ENCODE measurements around the gene DNAH17.

DNAH17 gene

GRCh38 chr17:78422872-78423588 is 154.2 kb downstream of the DNAH17 start:
- no peak for DNase-seq

DNA sequence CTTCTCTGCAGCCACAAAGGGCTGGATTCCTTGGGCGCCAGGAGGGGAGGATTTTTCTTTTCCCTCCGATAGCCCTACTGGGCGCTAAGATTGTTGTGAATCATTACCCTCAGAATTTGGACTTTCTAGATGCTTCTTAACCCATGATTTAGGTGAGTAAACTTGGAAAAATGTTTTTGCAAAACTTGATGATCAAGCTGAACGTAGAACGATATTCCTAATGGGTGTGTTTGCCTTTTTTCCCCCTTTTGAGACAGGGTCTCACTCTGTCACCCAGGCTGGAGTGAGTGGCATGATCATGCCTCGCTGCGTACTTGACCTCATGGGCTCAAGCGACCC is 155.0 kb downstream of the DNAH17 start:
- DNase-seq = no peak

- no peak for DNase-seq
These were observed 155.5 kb downstream of the DNAH17 start for GRCh38 chr17:78421534-78422266.

DNA sequence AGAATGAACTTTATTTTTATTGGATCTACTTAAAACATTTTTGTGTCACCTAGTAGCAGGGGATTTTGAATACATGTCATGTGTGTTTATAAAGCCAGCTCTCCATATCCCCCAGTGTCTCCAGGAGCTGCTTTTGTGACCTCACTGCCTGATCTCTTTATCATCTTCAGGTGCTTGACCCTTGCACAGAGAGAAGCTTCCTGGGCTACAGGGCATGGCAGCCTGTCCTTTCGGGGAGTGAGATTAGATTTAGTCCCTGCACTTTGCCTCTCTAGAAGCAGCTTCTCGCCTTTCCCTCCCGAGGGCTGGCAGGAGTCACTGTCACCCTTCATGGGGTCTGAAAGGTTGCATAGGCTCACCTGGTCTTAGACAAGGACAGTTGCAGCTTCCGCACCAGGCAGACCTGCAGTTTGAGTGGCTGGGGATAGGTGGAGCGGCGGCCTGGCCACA is 156.1 kb downstream of the DNAH17 start:
- DNase-seq = no peak

- no peak for DNase-seq
These were observed 157.0 kb downstream of the DNAH17 start for GRCh38 chr17:78419970-78420815.

DNA sequence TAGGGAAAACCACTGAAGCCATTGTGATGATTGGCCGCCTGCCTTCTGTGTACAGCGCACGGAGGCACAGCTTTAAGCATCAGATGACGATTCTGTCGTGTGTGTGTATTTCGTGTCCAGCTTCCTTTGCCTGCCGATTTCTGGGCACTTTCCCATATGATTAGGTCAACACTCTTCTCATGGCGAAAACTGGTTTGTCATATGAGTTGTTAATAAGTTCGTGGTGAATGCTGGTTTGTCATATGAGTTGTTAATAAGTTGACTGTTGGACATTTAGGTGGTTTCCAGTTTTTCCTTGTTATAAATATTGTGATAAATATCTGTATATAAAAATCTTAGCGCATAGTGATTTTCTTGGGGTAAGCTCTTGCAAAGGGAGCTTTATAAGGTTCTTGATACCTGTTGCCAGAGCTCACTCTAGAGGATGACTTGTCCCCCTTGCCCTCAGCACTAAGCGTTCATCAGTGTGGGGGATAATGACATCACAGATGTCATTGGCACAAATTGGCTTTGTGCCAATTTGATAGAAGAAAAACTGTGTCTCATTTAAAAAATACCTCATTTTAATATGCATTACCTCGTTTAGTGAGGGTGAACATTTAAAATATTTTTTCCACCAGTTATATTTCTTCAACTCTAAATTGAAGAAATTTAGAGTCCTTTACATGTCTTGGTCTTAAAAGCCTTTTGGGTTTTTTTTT is 158.7 kb downstream of the DNAH17 start:
- no peak for DNase-seq

- DNase-seq = no peak
These were observed 159.7 kb downstream of the DNAH17 start for GRCh38 chr17:78417531-78417909.

DNA sequence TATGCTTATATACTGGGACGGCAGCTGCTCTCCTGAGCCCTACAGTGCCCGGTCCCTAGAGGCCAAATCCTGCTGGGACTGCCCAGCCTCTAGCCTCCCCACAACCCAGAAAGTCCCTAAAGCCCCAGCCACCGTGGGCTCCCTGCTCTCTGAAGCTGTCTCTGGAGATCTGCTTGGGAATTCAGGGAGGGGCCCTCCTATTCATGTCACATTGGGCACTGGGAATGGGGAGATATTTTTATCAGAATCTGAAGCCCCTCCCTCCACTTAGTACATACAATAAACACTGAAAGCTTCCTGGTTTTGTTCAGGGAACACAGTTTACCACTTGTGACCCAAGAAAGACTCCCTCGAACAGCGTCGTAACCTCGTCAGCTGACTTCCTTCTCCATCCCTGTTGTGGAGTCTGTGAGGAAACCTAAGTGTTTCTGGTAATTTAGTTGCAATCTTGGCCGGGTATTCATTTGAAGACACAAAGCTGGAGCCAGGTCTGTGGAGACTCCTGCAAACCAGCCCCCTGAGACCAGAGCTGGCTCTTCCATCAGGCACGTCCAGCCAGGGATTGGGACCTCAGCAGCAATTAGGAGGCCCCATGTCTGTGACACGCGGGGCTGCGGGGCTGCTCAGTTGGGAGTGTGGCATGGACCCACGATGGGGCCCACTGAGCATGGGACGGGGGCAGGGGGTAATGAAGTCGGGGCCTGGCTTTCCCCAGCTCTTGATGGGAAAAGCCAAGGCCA is 160.2 kb downstream of the DNAH17 start:
- DNase-seq = peak; percentile 37

GRCh38 chr17:78415821-78416711 is 161.1 kb downstream of the DNAH17 start:
- DNase-seq = no peak

DNA sequence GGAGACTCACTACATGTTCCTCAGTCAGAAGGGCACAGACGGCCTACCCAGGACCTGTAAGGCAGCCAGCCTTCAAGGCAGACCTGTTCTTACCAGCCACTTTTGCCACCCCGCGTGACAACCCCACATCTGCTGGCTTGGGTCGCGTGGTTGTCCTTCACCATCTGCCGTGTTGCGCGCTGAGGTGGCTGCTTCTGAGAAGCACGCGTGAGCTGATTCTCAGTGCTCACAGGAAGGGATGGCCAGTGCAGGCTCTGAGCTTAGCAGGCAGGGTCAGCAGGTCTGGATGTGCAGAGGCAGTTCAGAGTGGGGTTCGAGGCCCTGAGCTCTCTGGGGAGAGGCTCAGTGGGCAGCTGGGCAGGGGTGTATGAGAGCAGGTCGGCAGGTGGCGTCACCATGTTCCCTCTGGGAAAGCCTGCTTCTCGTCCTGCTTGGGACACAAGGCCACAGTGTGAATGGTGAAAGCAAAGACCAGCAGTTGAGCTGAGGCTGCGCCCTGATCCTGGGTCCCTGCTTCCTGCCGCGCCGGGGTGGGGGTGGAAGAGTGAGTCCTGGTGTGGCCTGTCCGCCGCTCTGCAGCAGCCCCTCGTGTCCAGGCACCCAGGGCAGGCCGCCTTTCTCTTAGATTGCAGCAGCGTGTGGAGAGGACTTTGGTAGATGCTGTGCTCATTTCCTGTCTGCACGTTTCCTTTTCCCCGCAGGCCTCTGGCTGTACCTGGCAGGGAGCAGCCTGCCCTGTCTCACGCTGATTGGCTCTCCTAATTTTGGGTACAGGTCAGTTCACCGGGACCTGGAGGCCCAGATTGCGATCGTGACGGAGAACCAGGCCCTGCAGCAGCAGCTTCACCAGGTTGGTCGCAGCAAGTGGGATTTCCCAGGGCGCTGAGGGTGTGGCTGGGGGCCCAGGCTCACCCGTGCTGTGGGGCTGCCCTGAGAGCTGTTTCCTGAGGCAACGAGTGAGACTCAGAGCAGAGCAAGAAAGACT is 162.7 kb downstream of the DNAH17 start:
- DNase-seq = no peak

GRCh38 chr17:78412403-78412802 is 164.8 kb downstream of the DNAH17 start:
- DNase-seq = no peak

GRCh38 chr17:78411241-78411857 is 165.8 kb downstream of the DNAH17 start:
- no peak for DNase-seq

DNA sequence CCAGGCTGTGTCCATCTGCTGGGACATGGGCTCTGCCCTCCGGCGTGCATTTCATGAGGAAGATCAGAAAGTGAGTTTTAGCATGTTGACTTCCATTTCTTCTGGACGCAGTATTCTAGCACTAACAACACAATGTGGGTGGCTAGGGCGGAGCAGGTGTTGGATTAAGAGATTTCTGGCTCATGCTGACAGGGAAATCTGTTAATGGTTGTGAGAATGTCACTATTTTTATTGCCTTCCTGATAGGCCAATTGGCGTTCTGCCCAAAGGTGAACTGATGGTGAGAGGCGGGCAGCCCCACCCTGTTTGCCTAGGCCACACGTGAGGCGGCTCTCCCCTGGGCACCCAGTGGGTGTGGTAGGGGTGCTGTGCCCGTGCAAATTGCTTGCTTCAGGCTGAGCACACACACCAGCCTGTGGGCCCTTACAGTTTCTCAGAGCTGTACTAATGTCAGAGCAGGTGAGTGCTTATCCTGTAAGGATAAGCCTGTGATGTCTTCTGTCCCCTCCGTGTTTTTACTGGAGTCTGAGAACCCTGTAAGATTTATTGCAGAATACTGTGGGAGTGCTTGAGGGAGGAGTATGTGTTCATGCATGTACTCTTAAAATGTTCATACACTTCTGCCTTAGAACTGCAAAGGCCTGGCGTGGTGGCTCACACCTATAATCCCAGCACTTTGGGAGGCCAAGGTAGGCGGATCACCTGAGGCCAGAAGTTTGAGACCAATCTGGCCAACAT is 167.8 kb downstream of the DNAH17 start:
- peak; percentile 53 for DNase-seq

DNA sequence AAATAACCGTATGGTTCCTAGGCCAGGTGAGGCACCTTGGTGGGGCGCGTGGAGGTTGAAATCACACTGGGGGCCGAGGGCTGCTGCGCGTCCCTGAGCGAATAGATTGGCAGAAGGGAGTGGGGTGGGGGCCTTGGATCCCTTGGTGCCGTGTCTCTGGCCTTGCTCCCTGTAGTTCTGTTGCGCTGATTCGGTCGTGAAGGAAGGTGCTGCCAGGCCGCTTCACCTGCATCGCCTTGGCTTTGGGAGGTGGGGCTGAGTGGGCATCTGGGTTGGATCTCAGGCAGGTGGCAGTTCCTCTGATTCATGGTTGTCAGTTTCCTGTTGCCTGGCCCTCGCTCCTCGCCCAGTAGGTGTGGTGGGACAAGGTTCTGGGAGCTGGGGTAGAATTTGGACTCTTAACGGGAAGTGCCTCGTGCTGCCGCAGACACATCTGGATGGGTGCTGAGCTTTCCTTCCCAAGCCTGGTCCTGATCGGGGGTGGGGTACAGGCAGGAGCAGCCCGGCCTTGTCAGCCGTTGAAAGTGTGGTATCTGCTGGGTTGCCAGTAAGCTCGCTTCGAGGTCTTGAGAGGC is 168.6 kb downstream of the DNAH17 start:
- DNase-seq = no peak

DNA sequence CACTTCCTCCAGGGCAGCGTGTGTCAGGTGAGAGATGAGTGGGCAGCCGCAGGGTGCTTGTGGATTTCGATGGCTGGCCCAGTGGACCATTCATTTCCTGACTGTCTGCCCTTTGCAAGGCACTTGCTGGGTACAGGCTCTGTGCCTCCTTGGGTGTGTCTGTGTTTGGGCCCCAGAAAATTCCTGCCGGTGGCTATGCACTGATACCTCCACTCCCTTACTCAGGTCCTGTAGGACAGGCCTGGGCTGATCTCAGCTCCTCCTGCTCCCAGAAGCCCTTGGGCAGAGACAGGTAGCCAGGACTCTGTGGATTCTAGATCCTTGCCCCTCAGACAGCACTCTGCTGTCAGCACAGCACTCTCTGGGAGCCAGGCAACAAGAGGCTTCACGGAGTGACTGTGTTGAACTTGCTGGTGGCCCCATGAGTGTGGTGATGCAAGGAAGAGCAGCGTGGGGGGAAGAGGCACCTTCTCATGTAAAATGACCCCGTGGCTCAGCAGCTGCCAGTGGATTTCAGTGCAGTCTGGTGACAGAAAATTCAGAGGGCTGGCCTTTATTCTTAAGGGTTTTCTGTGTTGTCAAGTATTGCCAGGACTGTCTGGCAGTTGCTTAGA is 169.7 kb downstream of the DNAH17 start:
- peak; percentile 44 for DNase-seq

- no peak for DNase-seq
These were observed 170.3 kb downstream of the DNAH17 start for GRCh38 chr17:78406920-78407319.

DNA sequence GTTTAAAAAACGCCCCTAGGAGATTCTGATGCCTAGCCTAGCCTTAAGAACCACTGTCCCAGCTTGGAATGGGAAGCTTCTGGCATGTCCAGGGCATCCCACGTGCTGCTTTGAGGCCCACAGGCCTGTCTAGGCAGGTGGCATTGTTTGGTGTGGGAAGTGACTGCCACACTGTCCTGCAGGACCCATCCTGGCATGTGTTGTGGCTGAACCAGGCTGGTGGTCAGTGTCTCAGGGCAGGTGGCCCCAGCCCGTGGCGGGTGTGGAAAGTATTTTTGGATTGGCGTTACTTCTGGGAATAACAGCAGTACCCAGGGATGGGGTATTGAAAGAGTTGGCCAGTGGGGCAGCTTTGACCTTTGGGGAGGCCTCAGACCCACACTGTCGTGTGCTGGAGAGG is 170.8 kb downstream of the DNAH17 start:
- DNase-seq = no peak

- no peak for DNase-seq
These were observed 173.4 kb downstream of the DNAH17 start for GRCh38 chr17:78403822-78404221.
